ENCODE results near the gene RNU5D-1. TPM values are rescaled to one million over a fixed set of nuclear protein-coding genes. Genes with fewer than 3 reads are reported as not detected.
A peak's percentile ranks its signal among the peaks of the same experiment; 100 is the strongest.

Gene RNU5D-1
- total and polyA plus RNA-seq, 2 donors (not counting 1 experiment from before 2014, with no cell fraction given): not detected

- Histone ChIP-seq H3K79me2 (ENCODE audit: control insufficient read depth, insufficient read depth, low read length) (peaks cover 7% of the 10 kb centered on the region), H3K9me3 (ENCODE audit: control extremely low read depth in 1 of 3, control insufficient read depth in 2 of 3, insufficient read depth in 1 of 3, low read length in 2 of 3) (peaks cover 0 to 3% (median 0%) of the 10 kb centered on the region in 3 donors), H2AFZ (ENCODE audit: insufficient read depth, low read depth, low read length, poor library complexity, severe bottlenecking) (no peak overlapping the region), H3K27ac (ENCODE audit: low read length in 2 of 2) (no peak overlapping the region), H4K20me1 (ENCODE audit: control insufficient read depth, insufficient read depth, low read length, poor library complexity, severe bottlenecking) (no peaks in the 10 kb centered on the region), H3K9ac (ENCODE audit: low read length) (no peak overlapping the region), H3K4me3 (ENCODE audit: control extremely low read depth in 1 of 5, extremely low read depth in 1 of 5, insufficient read depth in 1 of 5, low read depth in 2 of 5, low read length in 4 of 5) (no peak overlapping the region), H3K36me3 (replicated peaks in 1 of 2; ENCODE audit: control extremely low read depth in 1 of 2, control insufficient read depth in 1 of 2, extremely low read depth in 1 of 2, insufficient read depth in 2 of 2, low read length in 1 of 2) (no peaks in the 10 kb centered on the region), H3K4me1 (ENCODE audit: control insufficient read depth in 2 of 2, insufficient read depth in 2 of 2, low read length in 2 of 2) (peaks cover 7 to 12% of the 10 kb centered on the region in 2 donors), H3K27me3 (replicated peaks in 1 of 4; ENCODE audit: control extremely low read depth in 1 of 4, control insufficient read depth in 3 of 4, insufficient read depth in 4 of 4, low read length in 3 of 4) (no peaks in the 10 kb centered on the region), H3K4me2 (replicated peaks; ENCODE audit: low read depth, low read length, poor library complexity, severe bottlenecking) (no peak overlapping the region)
- no peaks in the 10 kb centered on the region for H3K27me3 Mint-ChIP-seq
- ATAC-seq (ENCODE audit: low read depth) (no peak), DNase-seq (no peak)
- no peak overlapping the region for H3K27ac Mint-ChIP-seq
- intact Hi-C loops (cut with micrococcal nuclease): no loop called here
- TF ChIP-seq EZH2 (IDR thresholded peaks at IDR 0.05; ENCODE audit: borderline replicate concordance, insufficient read depth, low read depth, low read length, poor library complexity, severe bottlenecking) (no peak), CTCF (IDR thresholded peaks at IDR 0.05) (no peak)
- CTCF ChIA-PET: interaction anchor here (0.8 to 2.9 kb wide), 6 partner anchors 12 to 77 kb away, joined by 4 to 16 read pairs (median 4); partner anchors contain the start of genes RNU5D-1 and RPS8
- no CpG with 5 or more reads among the region's 1 CpG for WGBS (ENCODE audit: insufficient coverage)
- H3K9me3 Mint-ChIP-seq (ENCODE audit: insufficient read depth): no peaks in the 10 kb centered on the region
- POLR2A ChIA-PET: interaction anchor here (0.7 kb wide), 1 partner anchor 79 kb away, joined by 4 read pairs; no protein-coding TSS in a partner anchor
- H3K4me3 Mint-ChIP-seq: no peak overlapping the region
- peaks cover 17% of the 10 kb centered on the region for H3K4me1 Mint-ChIP-seq
Observed at GRCh38 chr1:44743211-44743610, 12.2 kb upstream of the RNU5D-1 start.

GRCh38 chr1:44740179-44740617, 9.2 kb upstream of the RNU5D-1 start:
- Mint-ChIP-seq H3K27me3 (no peaks in the 10 kb centered on the region), H3K27ac (peak overlapping the region; percentile 93), H3K4me1 (peaks cover 17% of the 10 kb centered on the region), H3K4me3 (peak overlapping the region; percentile 95), H3K9me3 (ENCODE audit: insufficient read depth) (no peaks in the 10 kb centered on the region)
- CTCF ChIA-PET: interaction anchor here (0.5 to 0.9 kb wide), 2 partner anchors 9 to 11 kb away, joined by 3 to 7 read pairs; partner anchors contain the start of gene RNU5D-1
- Histone ChIP-seq H3K9me3 (ENCODE audit: control extremely low read depth in 1 of 3, control insufficient read depth in 2 of 3, insufficient read depth in 1 of 3, low read length in 2 of 3) (peaks cover 0 to 4% (median 0%) of the 10 kb centered on the region in 3 donors), H3K36me3 (replicated peaks in 1 of 2; ENCODE audit: control extremely low read depth in 1 of 2, control insufficient read depth in 1 of 2, extremely low read depth in 1 of 2, insufficient read depth in 2 of 2, low read length in 1 of 2) (no peaks in the 10 kb centered on the region), H3K27ac (ENCODE audit: low read length in 2 of 2) (peak overlapping the region; percentile 38 to 85), H3K4me2 (replicated peaks; ENCODE audit: low read depth, low read length, poor library complexity, severe bottlenecking) (peak overlapping the region; percentile 96), H4K20me1 (ENCODE audit: control insufficient read depth, insufficient read depth, low read length, poor library complexity, severe bottlenecking) (no peaks in the 10 kb centered on the region), H2AFZ (ENCODE audit: insufficient read depth, low read depth, low read length, poor library complexity, severe bottlenecking) (peak overlapping the region; percentile 96), H3K4me1 (ENCODE audit: control insufficient read depth in 2 of 2, insufficient read depth in 2 of 2, low read length in 2 of 2) (peaks cover 7 to 12% of the 10 kb centered on the region in 2 donors), H3K9ac (ENCODE audit: low read length) (peak overlapping the region; percentile 90), H3K27me3 (replicated peaks in 1 of 4; ENCODE audit: control extremely low read depth in 1 of 4, control insufficient read depth in 3 of 4, insufficient read depth in 4 of 4, low read length in 3 of 4) (no peaks in the 10 kb centered on the region), H3K79me2 (ENCODE audit: control insufficient read depth, insufficient read depth, low read length) (peaks cover 7% of the 10 kb centered on the region), H3K4me3 (ENCODE audit: control extremely low read depth in 1 of 5, extremely low read depth in 1 of 5, insufficient read depth in 1 of 5, low read depth in 2 of 5, low read length in 4 of 5) (peak overlapping the region; percentile 54 to 90 (median 87))
- POLR2A ChIA-PET: no interaction called here
- intact Hi-C loops (cut with micrococcal nuclease): no loop called here
- DNase-seq (no peak), ATAC-seq (ENCODE audit: low read depth) (no peak)
- 2% methylated on average over 11 of the region's 14 CpGs for WGBS (ENCODE audit: insufficient coverage)
- TF ChIP-seq EZH2 (IDR thresholded peaks at IDR 0.05; ENCODE audit: borderline replicate concordance, insufficient read depth, low read depth, low read length, poor library complexity, severe bottlenecking): no peak
- no peak for TF ChIP-seq CTCF (IDR thresholded peaks at IDR 0.05)
